GM18505 (cell line): ENCODE data around the gene APMAP.
A peak's percentile ranks its signal among the peaks of the same experiment; 100 is the strongest.

Experiments
- ATAC-seq: cut with Tn5 transposase; IDR thresholded peaks from one replicate; pipeline ENCODE4 v1.9.1; 2021; ENCODE audit not compliant: unreplicated experiment
- POLR2A ChIP-seq: IDR thresholded peaks from 4 replicates; pipeline ENCODE4 v1.6.1; 2011; ENCODE audit warnings: borderline replicate concordance; ENCODE audit not compliant: insufficient read depth, insufficient read length; ENCODE audit errors: extremely low read depth

The APMAP gene

GRCh38 chr20:24994470-24995368 is 2.2 kb upstream of the APMAP start:
- ATAC-seq = peak; percentile 20
- no peak for TF ChIP-seq POLR2A

- ATAC-seq = no peak
- TF ChIP-seq POLR2A = no peak
Observed at GRCh38 chr20:24994186-24994465, 1.6 kb upstream of the APMAP start.

- no peak for TF ChIP-seq POLR2A
- no peak for ATAC-seq
Observed at GRCh38 chr20:24993337-24994185, 1.0 kb upstream of the APMAP start.

GRCh38 chr20:24991897-24992486 is 559 bp downstream of the APMAP start:
- peak; percentile 26 for ATAC-seq
- no peak for TF ChIP-seq POLR2A

GRCh38 chr20:24990810-24991252 is 1.7 kb downstream of the APMAP start:
- ATAC-seq = no peak
- TF ChIP-seq POLR2A = no peak

- ATAC-seq = no peak
- TF ChIP-seq POLR2A = no peak
Observed at GRCh38 chr20:24989162-24989561, 3.4 kb downstream of the APMAP start.

- TF ChIP-seq POLR2A = no peak
Observed at GRCh38 chr20:24987873-24988835, 4.4 kb downstream of the APMAP start.

GRCh38 chr20:24987244-24987643 is 5.3 kb downstream of the APMAP start:
- TF ChIP-seq POLR2A = no peak

More at GRCh38 chr20:24987873-24988835, 4.4 kb downstream of the APMAP start:
- ATAC-seq = no peak

GRCh38 chr20:24986436-24987015 is 6.0 kb downstream of the APMAP start:
- ATAC-seq = no peak
- no peak for TF ChIP-seq POLR2A

More at GRCh38 chr20:24987244-24987643, 5.3 kb downstream of the APMAP start:
- no peak for ATAC-seq

GRCh38 chr20:24985802-24986201 is 6.7 kb downstream of the APMAP start:
- ATAC-seq = no peak
- no peak for TF ChIP-seq POLR2A

- no peak for ATAC-seq
- TF ChIP-seq POLR2A = no peak
Observed at GRCh38 chr20:24984961-24985640, 7.5 kb downstream of the APMAP start.
